Measurements from ENCODE around the gene RABL2A. TPM values are rescaled to one million over a fixed set of nuclear protein-coding genes. Genes with fewer than 3 reads are reported as not detected.

RABL2A gene
- total RNA-seq, 2 experiments from 2014 or later = 14.5 to 17.9 TPM

GRCh38 chr2:113672326-113672932 is 45.4 kb downstream of the RABL2A start:
- TF ChIP-seq CTCF (IDR thresholded peaks at IDR 0.05) = no peak
- H3K9me3 ChIP-seq (ENCODE audit: control insufficient read depth in 1 of 2, insufficient read depth in 1 of 2, low read length in 2 of 2) = no peaks in the 10 kb centered on the region
- intact Hi-C loops (cut with DNase I, micrococcal nuclease) = no loop called here
- Mint-ChIP-seq H3K27ac (no peak overlapping the region), H3K27me3 (no peaks in the 10 kb centered on the region), H3K36me3 (ENCODE audit: low read depth) (no peaks in the 10 kb centered on the region), H3K4me3 (no peak overlapping the region), H3K9me3 (no peaks in the 10 kb centered on the region), H3K4me1 (ENCODE audit: low read depth) (no peaks in the 10 kb centered on the region)
- ATAC-seq (ENCODE audit: poor library complexity) (no peak), DNase-seq (no peak)
- H3K4me1 ChIP-seq (ENCODE audit: insufficient read depth, low read length) = no peaks in the 10 kb centered on the region
- H3K4me3 ChIP-seq (ENCODE audit: low read length) = no peak overlapping the region
- ChIA-PET POLR2A (no interaction called here), CTCF (no interaction called here)
- H3K27ac ChIP-seq (ENCODE audit: low read depth in 1 of 2, low read length in 2 of 2) = no peak overlapping the region
- H3K27me3 ChIP-seq (ENCODE audit: control insufficient read depth in 1 of 2, insufficient read depth in 2 of 2, low read length in 2 of 2) = no peaks in the 10 kb centered on the region
- H3K36me3 ChIP-seq (ENCODE audit: insufficient read depth, low read length) = no peaks in the 10 kb centered on the region

DNA sequence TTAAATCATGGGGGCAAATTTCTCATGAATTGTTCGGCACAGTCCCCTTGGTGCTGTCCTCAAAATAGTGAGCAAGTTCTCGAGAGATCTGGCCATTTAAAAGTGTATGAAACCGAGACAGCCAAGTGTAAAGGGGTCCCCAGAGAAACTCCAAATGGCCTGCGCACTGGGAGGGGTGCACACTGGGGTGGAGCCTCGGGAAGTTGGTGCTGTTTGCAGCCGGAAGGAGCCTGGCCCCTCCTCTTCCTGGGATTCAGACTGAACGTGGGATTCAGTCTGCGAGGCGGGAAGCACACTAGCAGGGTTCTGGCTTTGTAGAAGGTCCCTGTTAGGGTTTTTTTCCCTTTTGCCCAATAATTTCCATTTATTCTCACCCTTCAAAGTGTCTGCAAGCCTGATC is 48.8 kb downstream of the RABL2A start:
- Mint-ChIP-seq H3K4me1 (ENCODE audit: low read depth) (no peaks in the 10 kb centered on the region), H3K9me3 (no peaks in the 10 kb centered on the region), H3K36me3 (ENCODE audit: low read depth) (no peaks in the 10 kb centered on the region), H3K27ac (no peak overlapping the region), H3K27me3 (no peaks in the 10 kb centered on the region), H3K4me3 (no peak overlapping the region)
- Histone ChIP-seq H3K27me3 (ENCODE audit: control insufficient read depth in 1 of 2, insufficient read depth in 2 of 2, low read length in 2 of 2) (no peaks in the 10 kb centered on the region), H3K4me3 (ENCODE audit: low read length) (no peak overlapping the region), H3K27ac (ENCODE audit: low read depth in 1 of 2, low read length in 2 of 2) (no peak overlapping the region), H3K4me1 (ENCODE audit: insufficient read depth, low read length) (no peaks in the 10 kb centered on the region), H3K9me3 (ENCODE audit: control insufficient read depth in 1 of 2, insufficient read depth in 1 of 2, low read length in 2 of 2) (no peaks in the 10 kb centered on the region), H3K36me3 (ENCODE audit: insufficient read depth, low read length) (no peaks in the 10 kb centered on the region)
- no peak for TF ChIP-seq CTCF (IDR thresholded peaks at IDR 0.05)
- intact Hi-C loops (cut with DNase I, micrococcal nuclease) = no loop called here
- ChIA-PET CTCF (no interaction called here), POLR2A (no interaction called here)
- DNase-seq = no peak
- ATAC-seq (ENCODE audit: poor library complexity) = no peak

DNA sequence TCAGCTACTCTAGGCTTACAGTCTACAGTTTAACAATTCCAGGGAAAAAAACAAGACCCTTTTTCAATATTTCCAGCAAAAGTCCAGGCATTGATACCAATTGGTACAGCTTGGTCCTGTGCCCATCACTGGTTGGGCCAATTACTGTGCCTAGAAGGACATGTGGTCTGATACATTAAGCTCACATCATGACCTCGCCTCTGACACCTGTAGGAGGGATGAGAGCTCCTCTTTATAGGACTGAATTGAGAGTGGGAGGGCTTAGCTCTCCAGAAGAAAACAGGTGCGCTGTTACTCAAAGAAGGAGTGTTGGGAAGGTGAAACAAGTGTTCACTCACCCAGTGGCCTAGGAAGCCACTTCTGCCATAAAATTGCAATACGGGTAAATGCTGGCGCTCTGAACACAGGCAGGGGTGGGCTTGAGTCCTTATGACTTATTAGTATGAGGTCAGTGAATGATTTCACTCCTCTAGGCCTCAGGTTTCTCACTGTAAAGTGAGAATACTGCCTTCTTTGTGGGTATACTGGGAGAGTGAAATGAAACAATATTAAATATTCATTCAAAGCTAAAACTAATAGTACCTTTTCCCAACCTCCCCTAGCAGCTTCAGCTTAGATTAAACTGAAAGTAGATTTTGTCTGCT is 49.7 kb downstream of the RABL2A start:
- Mint-ChIP-seq H3K4me1 (ENCODE audit: low read depth) (no peaks in the 10 kb centered on the region), H3K9me3 (no peaks in the 10 kb centered on the region), H3K36me3 (ENCODE audit: low read depth) (no peaks in the 10 kb centered on the region), H3K4me3 (no peak overlapping the region), H3K27me3 (no peaks in the 10 kb centered on the region), H3K27ac (no peak overlapping the region)
- no peak overlapping the region for H3K27ac ChIP-seq (ENCODE audit: low read depth in 1 of 2, low read length in 2 of 2)
- no peak overlapping the region for H3K4me3 ChIP-seq (ENCODE audit: low read length)
- no peak for ATAC-seq (ENCODE audit: poor library complexity)
- ChIA-PET CTCF (no interaction called here), POLR2A (no interaction called here)
- no peak for TF ChIP-seq CTCF (IDR thresholded peaks at IDR 0.05)
- intact Hi-C loops (cut with DNase I, micrococcal nuclease) = no loop called here
- no peaks in the 10 kb centered on the region for H3K9me3 ChIP-seq (ENCODE audit: control insufficient read depth in 1 of 2, insufficient read depth in 1 of 2, low read length in 2 of 2)
- no peaks in the 10 kb centered on the region for H3K27me3 ChIP-seq (ENCODE audit: control insufficient read depth in 1 of 2, insufficient read depth in 2 of 2, low read length in 2 of 2)
- no peaks in the 10 kb centered on the region for H3K4me1 ChIP-seq (ENCODE audit: insufficient read depth, low read length)
- no peaks in the 10 kb centered on the region for H3K36me3 ChIP-seq (ENCODE audit: insufficient read depth, low read length)
- no peak for DNase-seq
